GM10266 (cell line): ENCODE data around the gene ABCC8.
A peak's percentile ranks its signal among the peaks of the same experiment; 100 is the strongest.

ENCODE experiments used
- DNase-seq: peaks from one replicate; pipeline ENCODE4 v3.0.0; 2012; ENCODE audit errors: extremely low spot score
- TF ChIP-seq, protein P1 (sequence below): IDR thresholded peaks from 2 replicates; pipeline ENCODE4 v1.5.1; 2012; ENCODE audit warnings: mild to moderate bottlenecking, low read depth; ENCODE audit not compliant: control insufficient read depth, insufficient read depth; ENCODE audit errors: missing control alignments

ABCC8 gene

DNA sequence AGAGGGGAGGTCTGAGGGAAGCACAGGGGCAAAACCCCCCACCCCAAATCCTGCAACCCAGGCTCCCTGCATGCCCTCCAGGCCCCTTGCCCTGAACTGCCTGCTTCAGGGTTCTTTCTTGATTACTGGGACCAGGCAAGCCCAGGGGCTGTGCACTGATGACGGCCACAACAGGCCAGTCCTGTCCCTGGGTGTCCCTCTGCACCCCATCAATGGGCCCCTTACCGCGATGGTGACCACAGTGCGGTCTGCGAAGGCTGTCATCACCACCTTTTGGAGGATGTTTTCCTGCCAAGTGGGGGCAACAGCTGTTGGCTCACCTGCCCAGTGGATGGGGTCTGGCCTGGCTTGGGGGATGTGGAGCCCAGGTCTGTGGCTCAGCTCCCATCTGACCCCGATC lies 83.2 kb downstream of the ABCC8 start:
- DNase-seq, result no peak
- TF ChIP-seq, protein P1, sequence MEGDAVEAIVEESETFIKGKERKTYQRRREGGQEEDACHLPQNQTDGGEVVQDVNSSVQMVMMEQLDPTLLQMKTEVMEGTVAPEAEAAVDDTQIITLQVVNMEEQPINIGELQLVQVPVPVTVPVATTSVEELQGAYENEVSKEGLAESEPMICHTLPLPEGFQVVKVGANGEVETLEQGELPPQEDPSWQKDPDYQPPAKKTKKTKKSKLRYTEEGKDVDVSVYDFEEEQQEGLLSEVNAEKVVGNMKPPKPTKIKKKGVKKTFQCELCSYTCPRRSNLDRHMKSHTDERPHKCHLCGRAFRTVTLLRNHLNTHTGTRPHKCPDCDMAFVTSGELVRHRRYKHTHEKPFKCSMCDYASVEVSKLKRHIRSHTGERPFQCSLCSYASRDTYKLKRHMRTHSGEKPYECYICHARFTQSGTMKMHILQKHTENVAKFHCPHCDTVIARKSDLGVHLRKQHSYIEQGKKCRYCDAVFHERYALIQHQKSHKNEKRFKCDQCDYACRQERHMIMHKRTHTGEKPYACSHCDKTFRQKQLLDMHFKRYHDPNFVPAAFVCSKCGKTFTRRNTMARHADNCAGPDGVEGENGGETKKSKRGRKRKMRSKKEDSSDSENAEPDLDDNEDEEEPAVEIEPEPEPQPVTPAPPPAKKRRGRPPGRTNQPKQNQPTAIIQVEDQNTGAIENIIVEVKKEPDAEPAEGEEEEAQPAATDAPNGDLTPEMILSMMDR, result no peak

DNA sequence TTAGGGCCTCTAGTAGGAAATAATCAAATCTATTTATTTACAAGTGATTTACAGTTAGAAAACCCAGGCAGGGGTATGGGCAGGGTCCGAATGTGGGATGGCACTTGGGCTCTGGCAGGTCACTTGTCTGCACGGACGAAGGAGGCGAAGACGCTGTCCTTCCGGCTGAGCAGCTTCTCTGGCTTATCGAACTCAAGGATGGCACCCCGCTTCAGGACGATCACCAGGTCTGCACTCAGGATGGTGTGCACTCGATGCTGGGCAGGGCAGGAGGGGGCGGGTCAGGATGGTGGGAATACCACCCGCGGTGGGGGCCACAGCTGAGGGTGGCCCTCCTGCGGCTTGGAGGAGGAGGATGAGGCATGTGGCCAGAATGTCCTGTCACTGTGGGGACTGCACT lies 83.8 kb downstream of the ABCC8 start:
- no peak for DNase-seq

GRCh38 chr11:17391493-17392355 lies 84.9 kb downstream of the ABCC8 start:
- DNase-seq, result no peak
- TF ChIP-seq, protein P1, result no peak

More for the DNA sequence above, 83.8 kb downstream of the ABCC8 start:
- TF ChIP-seq, protein P1, result no peak

DNA sequence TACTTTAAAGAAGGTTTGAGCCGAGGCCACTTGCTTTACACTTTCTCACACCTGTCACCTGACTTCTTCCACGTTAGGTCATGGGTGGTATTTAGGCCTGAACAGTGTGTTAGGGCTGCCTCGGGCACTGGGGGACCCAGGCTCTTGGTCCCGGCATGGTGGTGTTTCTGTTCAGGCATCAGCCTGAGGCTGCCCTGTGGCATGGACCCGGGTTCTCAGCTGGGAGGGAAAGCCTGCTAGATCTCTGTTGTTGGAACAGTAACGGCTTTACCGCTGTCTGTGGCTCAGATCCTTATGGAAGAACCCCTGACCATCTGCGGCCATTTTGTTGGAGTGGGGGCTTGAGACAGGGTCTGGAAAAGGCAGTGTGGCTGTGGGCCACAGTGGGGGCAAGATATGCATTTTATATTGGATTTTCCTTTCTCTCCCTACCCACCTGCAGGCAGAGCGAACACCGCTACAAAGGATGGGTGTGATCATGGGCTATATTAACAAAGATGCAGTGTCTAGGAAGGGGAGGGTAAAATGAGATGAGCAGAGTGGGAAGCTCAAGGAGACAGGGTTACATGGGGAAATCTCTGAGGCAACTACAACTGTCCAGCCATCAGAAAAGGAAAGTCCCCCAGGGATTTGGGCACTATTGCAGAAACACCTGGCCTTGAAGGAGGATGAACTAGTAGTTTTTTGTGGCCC lies 86.5 kb downstream of the ABCC8 start:
- no peak for DNase-seq
- TF ChIP-seq, protein P1, result no peak

- TF ChIP-seq, protein P1, result peak; percentile 68
- peak; percentile 90 for DNase-seq
Measured at GRCh38 chr11:17389211-17389956, 87.3 kb downstream of the ABCC8 start.

DNA sequence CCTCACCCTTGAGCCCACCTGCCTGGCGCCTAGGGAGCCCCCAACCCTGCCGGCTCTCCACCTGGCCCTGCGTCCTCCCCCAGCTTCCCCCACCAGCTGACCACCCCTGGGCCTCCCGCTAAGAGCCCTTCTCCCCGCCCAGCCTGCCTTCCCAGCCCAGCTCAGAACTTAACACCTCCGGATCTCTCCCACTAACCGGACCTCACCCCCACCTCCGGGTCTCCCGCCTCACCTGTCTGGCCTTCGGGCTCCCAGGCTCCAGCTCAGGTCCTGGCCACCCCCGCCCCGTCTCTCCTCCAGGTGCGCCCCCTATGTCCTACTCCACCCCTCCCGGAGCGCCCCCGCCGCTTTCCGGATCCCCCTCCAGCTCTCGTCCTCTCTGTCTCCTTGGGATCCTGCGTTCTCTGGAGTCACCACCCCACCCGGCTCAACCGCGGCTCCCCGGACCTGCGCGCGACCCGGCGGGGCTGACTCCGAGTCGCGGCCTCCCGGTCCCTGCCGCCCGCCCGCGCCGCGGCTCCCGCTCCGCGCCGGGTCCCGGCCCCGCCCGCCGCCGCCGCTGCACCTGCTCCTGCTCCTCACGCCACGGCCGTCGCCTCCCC lies 87.9 kb downstream of the ABCC8 start, which contains the start of gene KCNJ11:
Gene KCNJ11, minus strand, starts transcription at position 51 of the 602 bp plus-strand sequence. CDS start 568 bp downstream, outside the sequence.
- no peak for DNase-seq
- TF ChIP-seq, protein P1, result no peak
